ENCODE results near the gene LITAF.
"Not testable (repeated sequence)": the region's sequence is repeated elsewhere in the genome, so short reads cannot be mapped to it uniquely, and the experiment has no call there.

- TF ChIP-seq CTCF (conservative IDR thresholded peaks at IDR 0.05; ENCODE audit: low read length); EZH2phosphoT487 (IDR thresholded peaks at IDR 0.05; ENCODE audit: borderline replicate concordance): not testable (repeated sequence)
Measured at GRCh38 chr16:11593076-11593475, 6.4 kb upstream of the LITAF start.

Measured in Loucy (cell line).